ENCODE measurements around the gene ASCL5.

The ASCL5 gene

GRCh38 chr1:201140941-201141260, 13.9 kb upstream of the ASCL5 start:
- H3K79me2 ChIP-seq (ENCODE audit: control insufficient read depth, low read length), result no peaks in the 10 kb centered on the region
- H3F3A ChIP-seq (ENCODE audit: control insufficient read depth, insufficient read depth), result no peaks in the 10 kb centered on the region
- H3K4me2 ChIP-seq (ENCODE audit: low read length), result no peak overlapping the region
- H3K9me2 ChIP-seq (replicated peaks; ENCODE audit: control insufficient read depth, low read length), result no peaks in the 10 kb centered on the region
- TF ChIP-seq, protein P1, sequence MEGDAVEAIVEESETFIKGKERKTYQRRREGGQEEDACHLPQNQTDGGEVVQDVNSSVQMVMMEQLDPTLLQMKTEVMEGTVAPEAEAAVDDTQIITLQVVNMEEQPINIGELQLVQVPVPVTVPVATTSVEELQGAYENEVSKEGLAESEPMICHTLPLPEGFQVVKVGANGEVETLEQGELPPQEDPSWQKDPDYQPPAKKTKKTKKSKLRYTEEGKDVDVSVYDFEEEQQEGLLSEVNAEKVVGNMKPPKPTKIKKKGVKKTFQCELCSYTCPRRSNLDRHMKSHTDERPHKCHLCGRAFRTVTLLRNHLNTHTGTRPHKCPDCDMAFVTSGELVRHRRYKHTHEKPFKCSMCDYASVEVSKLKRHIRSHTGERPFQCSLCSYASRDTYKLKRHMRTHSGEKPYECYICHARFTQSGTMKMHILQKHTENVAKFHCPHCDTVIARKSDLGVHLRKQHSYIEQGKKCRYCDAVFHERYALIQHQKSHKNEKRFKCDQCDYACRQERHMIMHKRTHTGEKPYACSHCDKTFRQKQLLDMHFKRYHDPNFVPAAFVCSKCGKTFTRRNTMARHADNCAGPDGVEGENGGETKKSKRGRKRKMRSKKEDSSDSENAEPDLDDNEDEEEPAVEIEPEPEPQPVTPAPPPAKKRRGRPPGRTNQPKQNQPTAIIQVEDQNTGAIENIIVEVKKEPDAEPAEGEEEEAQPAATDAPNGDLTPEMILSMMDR (IDR thresholded peaks at IDR 0.05; ENCODE audit: low read depth, low read length, poor library complexity, severe bottlenecking), result no peak
- no peak for TF ChIP-seq EZH2phosphoT487 (IDR thresholded peaks at IDR 0.05; ENCODE audit: borderline replicate concordance, low read length)
- no peak overlapping the region for H3K27ac ChIP-seq (ENCODE audit: low read depth, low read length)
- no peaks in the 10 kb centered on the region for H3K27me3 ChIP-seq (ENCODE audit: control insufficient read depth, low read length)
- H3K4me3 ChIP-seq (ENCODE audit: low read length), result no peak overlapping the region
- no peaks in the 10 kb centered on the region for H3K4me1 ChIP-seq (ENCODE audit: control insufficient read depth, low read length)
- no peaks in the 10 kb centered on the region for H3K9me3 ChIP-seq (ENCODE audit: control insufficient read depth, insufficient read depth, low read length)
- H3K36me3 ChIP-seq (ENCODE audit: control insufficient read depth, low read length), result peaks cover 8% of the 10 kb centered on the region; the same call in 1 of the 2 replicates
- no peaks in the 10 kb centered on the region; the same call in 1 of the 2 replicates for H4K20me1 ChIP-seq (ENCODE audit: control insufficient read depth, insufficient read depth, low read depth, low read length)

DNA sequence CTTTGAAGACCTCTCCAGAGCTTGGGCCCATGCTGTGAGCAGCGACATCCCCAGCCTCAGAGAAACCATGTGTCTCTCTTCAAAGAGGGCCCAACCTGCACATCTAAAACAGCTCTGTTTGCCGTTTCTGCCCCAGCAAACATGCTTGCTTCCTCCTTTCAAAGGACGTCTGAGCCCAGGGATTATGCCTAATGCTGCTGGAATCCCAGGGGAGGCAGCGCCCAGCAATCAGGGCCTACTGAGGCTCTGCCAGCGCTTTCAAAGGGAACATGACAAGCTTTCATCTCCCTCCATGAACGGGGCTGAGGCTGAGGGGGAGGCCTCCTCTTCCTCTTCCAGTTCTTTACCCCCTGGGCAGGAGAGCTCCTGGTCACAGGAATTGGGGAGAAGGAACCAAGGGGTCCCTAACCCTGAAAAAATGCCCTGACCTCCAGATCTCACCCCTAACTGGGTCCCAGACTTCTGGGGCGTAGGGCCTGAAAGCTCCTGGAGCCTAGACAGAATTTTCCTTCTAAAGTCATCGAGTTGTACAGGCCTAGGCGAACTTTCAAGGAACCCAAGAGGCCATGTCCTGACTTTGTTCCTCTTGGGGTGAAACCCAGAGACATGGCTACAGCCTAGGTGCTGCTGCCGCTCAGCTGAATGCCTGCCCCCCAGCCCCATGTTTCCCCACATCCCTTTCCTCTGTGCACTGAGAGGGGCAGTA, 13.4 kb upstream of the ASCL5 start:
- no peaks in the 10 kb centered on the region for H3K9me3 ChIP-seq (ENCODE audit: control insufficient read depth, insufficient read depth, low read length)
- H3K4me3 ChIP-seq (ENCODE audit: low read length), result no peak overlapping the region
- H4K20me1 ChIP-seq (ENCODE audit: control insufficient read depth, insufficient read depth, low read depth, low read length), result no peaks in the 10 kb centered on the region; the same call in 1 of the 2 replicates
- no peak overlapping the region for H3K27ac ChIP-seq (ENCODE audit: low read depth, low read length)
- H3K4me1 ChIP-seq (ENCODE audit: control insufficient read depth, low read length), result no peaks in the 10 kb centered on the region
- TF ChIP-seq EZH2phosphoT487 (IDR thresholded peaks at IDR 0.05; ENCODE audit: borderline replicate concordance, low read length), result no peak
- TF ChIP-seq, protein P1 (IDR thresholded peaks at IDR 0.05; ENCODE audit: low read depth, low read length, poor library complexity, severe bottlenecking), result no peak
- no peaks in the 10 kb centered on the region for H3F3A ChIP-seq (ENCODE audit: control insufficient read depth, insufficient read depth)
- H3K36me3 ChIP-seq (ENCODE audit: control insufficient read depth, low read length), result peaks cover 8% of the 10 kb centered on the region; the same call in 1 of the 2 replicates
- no peaks in the 10 kb centered on the region for H3K27me3 ChIP-seq (ENCODE audit: control insufficient read depth, low read length)
- no peak overlapping the region for H3K4me2 ChIP-seq (ENCODE audit: low read length)
- H3K9me2 ChIP-seq (replicated peaks; ENCODE audit: control insufficient read depth, low read length), result no peaks in the 10 kb centered on the region
- H3K79me2 ChIP-seq (ENCODE audit: control insufficient read depth, low read length), result no peaks in the 10 kb centered on the region

DNA sequence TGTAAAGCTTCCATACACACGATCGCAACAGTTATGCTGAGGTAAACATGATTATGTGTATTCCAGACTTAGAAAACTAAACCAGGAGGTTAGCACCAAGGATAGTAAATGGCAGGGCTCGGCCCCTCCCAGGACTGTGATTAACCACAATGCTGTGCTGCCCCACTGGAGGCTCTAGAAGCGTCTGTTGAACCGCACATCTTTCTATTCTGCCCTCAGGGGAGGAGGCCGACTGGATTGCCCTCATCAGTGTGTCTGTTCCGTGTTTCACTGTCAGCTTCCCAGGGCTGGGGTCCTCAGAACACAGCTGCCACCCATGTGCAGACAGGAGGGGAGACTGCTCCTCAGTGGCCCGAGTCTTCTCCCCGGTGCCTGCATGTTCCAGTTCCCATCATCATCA, 12.8 kb upstream of the ASCL5 start:
- no peaks in the 10 kb centered on the region for H3F3A ChIP-seq (ENCODE audit: control insufficient read depth, insufficient read depth)
- H3K79me2 ChIP-seq (ENCODE audit: control insufficient read depth, low read length), result no peaks in the 10 kb centered on the region
- no peak overlapping the region for H3K4me3 ChIP-seq (ENCODE audit: low read length)
- H3K27me3 ChIP-seq (ENCODE audit: control insufficient read depth, low read length), result no peaks in the 10 kb centered on the region
- H3K4me1 ChIP-seq (ENCODE audit: control insufficient read depth, low read length), result no peaks in the 10 kb centered on the region
- no peaks in the 10 kb centered on the region for H3K9me3 ChIP-seq (ENCODE audit: control insufficient read depth, insufficient read depth, low read length)
- no peak overlapping the region for H3K27ac ChIP-seq (ENCODE audit: low read depth, low read length)
- no peaks in the 10 kb centered on the region for H3K9me2 ChIP-seq (replicated peaks; ENCODE audit: control insufficient read depth, low read length)
- H3K36me3 ChIP-seq (ENCODE audit: control insufficient read depth, low read length), result peaks cover 8% of the 10 kb centered on the region; the same call in 1 of the 2 replicates
- no peak overlapping the region for H3K4me2 ChIP-seq (ENCODE audit: low read length)
- no peaks in the 10 kb centered on the region; the same call in 1 of the 2 replicates for H4K20me1 ChIP-seq (ENCODE audit: control insufficient read depth, insufficient read depth, low read depth, low read length)
- TF ChIP-seq, protein P1 (IDR thresholded peaks at IDR 0.05; ENCODE audit: low read depth, low read length, poor library complexity, severe bottlenecking), result no peak
- no peak for TF ChIP-seq EZH2phosphoT487 (IDR thresholded peaks at IDR 0.05; ENCODE audit: borderline replicate concordance, low read length)
